GM12874 (cell line): ENCODE data around the gene GARIN5A.

Experiments
- TF ChIP-seq, protein P1 (sequence below): IDR thresholded peaks from 2 replicates; pipeline ENCODE4 v1.5.1; 2011; ENCODE audit warnings: low read depth, mild to moderate bottlenecking, control low read depth, low read length, moderate library complexity; ENCODE audit not compliant: insufficient read depth

The GARIN5A gene

DNA sequence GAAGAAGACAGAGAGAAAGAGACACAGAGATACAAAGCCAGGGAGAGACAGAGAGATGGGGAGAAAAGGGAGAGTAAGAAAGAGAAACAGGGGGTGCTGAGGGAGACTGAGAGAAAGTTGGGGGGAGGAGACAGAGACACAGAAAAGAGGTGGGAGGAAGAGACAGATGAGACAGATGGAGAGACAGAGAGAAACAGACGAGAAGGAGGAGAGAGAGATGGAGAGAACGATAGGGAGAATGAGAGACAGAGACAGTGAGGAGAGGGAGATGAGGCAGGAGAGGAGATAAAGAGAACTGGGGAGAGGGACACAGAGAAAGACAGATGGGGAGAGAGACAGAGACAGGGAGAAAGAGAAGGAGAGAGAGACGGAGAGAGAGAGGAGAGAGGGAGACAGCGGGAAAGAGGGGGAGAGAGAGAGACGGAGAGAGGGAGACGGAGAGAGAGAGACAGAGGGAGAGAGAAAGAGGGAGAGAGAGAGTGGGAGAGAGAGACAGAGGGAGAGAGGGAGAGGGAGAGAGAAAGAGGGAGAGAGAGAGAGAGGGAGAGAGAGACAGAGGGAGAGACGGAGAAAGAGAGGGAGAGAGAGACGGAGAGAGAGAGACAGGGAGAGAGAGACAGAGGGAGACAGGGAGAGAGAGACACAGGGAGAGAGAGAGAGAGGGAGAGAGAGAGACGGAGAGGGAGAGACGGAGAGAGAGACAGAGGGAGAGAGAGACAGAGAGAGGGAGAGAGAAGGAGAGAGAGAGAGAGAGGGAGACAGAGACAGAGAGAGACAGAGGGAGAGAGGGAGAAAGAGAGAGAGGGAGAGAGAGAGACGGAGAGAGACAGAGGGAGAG lies 21.8 kb upstream of the GARIN5A start:
- TF ChIP-seq, protein P1, sequence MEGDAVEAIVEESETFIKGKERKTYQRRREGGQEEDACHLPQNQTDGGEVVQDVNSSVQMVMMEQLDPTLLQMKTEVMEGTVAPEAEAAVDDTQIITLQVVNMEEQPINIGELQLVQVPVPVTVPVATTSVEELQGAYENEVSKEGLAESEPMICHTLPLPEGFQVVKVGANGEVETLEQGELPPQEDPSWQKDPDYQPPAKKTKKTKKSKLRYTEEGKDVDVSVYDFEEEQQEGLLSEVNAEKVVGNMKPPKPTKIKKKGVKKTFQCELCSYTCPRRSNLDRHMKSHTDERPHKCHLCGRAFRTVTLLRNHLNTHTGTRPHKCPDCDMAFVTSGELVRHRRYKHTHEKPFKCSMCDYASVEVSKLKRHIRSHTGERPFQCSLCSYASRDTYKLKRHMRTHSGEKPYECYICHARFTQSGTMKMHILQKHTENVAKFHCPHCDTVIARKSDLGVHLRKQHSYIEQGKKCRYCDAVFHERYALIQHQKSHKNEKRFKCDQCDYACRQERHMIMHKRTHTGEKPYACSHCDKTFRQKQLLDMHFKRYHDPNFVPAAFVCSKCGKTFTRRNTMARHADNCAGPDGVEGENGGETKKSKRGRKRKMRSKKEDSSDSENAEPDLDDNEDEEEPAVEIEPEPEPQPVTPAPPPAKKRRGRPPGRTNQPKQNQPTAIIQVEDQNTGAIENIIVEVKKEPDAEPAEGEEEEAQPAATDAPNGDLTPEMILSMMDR, result no peak

DNA sequence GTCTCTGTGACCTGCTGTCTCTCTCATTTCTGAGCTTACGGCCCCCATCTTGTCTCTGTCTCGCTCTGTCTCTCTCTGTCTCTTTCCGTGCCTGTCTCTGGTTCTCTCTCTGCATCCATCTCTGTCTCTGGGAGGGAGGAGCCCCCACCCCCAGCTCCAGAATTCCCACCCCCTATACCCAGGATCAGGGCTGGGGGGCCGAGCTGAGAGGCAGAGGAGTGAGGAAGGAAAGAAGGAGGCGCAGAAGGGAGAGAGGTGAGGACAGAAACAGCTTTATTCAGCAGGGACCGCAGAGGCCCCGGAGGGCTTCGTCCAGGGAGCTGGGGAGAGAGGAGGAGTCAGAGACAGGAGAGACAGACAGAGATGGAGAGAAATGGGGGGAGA lies 20.4 kb upstream of the GARIN5A start:
- TF ChIP-seq, protein P1, result no peak

DNA sequence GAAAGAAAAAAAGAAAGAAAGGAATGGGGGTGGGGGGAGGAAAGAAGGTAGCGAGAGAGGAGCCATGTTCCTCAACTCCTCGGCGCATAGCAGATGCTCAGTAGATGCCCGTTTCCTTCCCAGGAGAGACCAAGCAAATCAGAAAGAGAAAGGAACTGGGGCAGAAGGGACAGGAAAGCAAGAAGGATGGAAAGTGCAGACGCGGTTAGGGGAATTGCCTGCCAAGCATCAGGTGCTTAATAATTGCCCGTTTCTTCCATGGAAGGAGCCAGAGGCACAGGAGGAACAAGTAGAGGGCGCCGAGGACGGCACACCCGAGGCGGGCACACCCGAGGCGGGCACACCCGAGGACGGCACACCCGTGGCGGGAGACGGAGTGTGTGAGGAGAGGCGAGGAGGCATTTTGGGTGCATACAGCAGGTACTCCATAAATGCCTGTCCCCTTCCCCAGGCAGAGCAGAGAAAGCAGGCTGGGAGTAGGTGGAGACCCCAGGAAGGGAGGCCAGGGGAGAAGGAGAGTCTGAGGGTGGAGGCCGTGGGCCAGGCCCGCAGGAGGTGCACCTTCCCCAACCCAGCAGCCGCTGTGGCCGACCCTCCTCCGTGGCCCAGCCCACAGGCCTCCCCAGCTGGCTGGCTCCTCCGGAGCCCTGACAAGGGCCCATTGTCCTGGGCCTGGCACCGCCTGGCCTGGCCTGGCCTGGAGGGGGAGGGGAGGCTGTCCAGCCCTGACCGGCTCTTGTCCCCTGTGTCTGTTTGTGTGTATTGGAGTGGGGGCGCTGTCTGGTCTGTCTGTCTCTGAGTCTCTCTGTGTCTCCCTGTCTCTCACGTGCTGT lies 19.8 kb upstream of the GARIN5A start:
- TF ChIP-seq, protein P1, result no peak

DNA sequence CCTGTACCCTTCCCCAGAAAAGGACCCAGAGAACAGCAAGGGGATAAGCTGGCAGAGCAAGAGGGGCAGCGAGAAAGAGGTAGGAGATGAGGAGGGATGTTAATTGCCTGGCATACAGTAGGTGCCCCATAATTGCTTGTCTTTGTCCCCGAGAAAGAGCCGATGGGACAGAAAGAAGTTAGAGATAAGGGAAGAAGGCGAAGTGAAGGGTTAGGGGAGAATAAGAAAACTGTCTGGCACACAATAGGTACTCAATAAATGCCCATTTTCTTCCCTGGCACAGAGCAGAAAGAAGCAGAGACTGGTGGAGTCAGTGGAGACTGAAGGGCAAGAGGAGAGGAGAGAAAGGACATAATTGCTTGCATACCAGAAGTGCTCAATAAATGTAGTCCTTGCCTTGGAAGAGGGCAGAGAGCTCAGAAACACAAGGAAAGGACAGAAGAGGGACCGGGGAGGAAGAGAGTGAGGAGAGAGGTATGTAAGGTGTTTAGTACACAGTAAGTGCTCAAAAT lies 18.4 kb upstream of the GARIN5A start:
- TF ChIP-seq, protein P1, result no peak

DNA sequence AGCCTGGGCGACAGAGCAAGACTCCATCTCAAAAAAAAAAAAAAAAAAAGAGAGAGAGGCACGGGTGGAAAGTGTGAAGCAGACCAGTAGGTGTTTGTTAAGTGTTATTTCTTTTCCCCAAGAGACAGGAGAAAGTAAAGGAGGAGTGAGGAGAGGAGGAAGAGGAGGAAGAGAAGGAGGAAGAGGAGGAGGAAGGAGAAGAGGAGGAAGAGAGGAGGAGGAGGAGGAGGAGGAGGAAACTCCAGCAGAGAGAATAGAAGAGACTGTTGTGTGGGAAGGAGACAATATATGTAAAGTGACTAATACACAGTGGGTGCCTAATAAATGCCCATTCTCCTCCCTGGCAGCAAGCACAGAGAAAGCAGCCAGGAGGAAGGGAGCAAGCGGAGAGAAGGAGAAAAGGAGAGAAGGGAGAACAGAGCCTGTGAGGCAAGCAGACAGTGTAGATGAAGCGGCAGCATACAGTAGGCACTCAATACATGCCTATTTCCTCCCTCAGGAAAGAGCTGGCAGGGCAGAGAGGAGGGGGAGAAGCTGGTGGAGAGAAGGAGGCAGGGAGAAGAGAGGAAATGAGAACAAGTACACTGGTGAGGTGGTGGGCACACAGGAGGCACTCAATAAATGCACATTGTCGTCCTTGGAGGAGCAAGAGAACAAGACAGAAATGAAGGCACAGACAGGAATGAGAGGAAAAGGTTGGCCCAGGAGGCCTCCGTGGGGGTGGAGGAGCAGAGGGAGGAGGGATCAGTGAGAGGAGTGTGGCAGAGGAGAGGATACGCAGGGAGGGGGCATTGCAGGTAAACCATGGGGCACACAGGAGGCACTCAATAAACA lies 17.8 kb upstream of the GARIN5A start:
- TF ChIP-seq, protein P1, result no peak

DNA sequence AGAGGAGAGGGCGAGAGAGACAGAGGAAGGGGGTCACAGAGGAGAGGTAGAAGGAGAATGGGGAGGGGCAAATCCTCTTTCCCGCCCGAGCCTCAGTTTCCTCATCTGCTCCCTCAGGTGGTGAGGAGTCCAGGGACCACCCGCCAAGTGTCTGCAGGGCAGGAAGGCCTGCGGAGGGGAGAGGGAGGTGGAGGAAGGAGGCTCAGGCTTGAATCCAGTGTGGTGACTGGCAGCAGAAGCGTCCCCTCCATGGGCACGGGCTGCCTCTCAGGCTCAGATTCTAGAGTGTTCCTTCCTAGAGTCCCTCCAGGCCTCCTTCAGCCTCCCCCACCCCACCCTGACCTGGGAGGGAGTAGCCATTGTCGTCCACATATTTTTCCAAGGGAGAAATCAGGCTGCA lies 16.5 kb upstream of the GARIN5A start:
- TF ChIP-seq, protein P1, result no peak
